H1 (cell line): ENCODE data around the gene ZNF300. TPM values are rescaled to one million over a fixed set of nuclear protein-coding genes. Genes with fewer than 3 reads are reported as not detected.

Experiments used
- CTCF ChIA-PET: fragments of 300-600 bp; sonication (Branson Sonifier 250); formaldehyde crosslinking; loops from one replicate; lab custom pipeline; 2021; ENCODE audit not compliant: partially characterized antibody; lab: Charles Lee
- POLR2A ChIA-PET: fragments of 300-600 bp; sonication (Branson Sonifier 250); formaldehyde crosslinking; loops from one replicate; lab custom pipeline; 2021; ENCODE audit warnings: inconsistent platforms; ENCODE audit not compliant: partially characterized antibody; lab: Charles Lee
- DNase-seq, 2 experiments: peaks; one replicate each; pipeline versions ENCODE4 v3.0.0 to v3.0.0-alpha.2; 2010 to 2022; ENCODE audit warnings: low spot score in 2 of 2, low read depth in 1 of 2, mixed read lengths in 1 of 2
- FAIRE-seq: peaks from 2 replicates; lab custom pipeline; 2011; peaks lifted over from hg19 to GRCh38; lab: Jason Lieb, UNC
- H2AFZ ChIP-seq: 2 replicates; pipeline ENCODE4 v1.8.1; 2012; ENCODE audit warnings: low read length, inconsistent platforms
- H2AK5ac ChIP-seq: 2 replicates; pipeline ENCODE4 v1.6.1; 2013; ENCODE audit warnings: low read depth, low read length
- H2BK120ac ChIP-seq: replicated peaks from 2 replicates; pipeline ENCODE3; 2013; ENCODE audit warnings: low read depth, low read length, inconsistent platforms
- H2BK12ac ChIP-seq: 2 replicates; pipeline ENCODE4 v1.6.1; 2013; ENCODE audit warnings: low read depth, low read length
- H2BK15ac ChIP-seq: 2 replicates; pipeline ENCODE4 v1.6.1; 2013; ENCODE audit warnings: low read length
- H2BK20ac ChIP-seq: 2 replicates; pipeline ENCODE4 v1.6.1; 2013; ENCODE audit warnings: low read length
- H2BK5ac ChIP-seq: 2 replicates; pipeline ENCODE4 v1.6.1; 2013; ENCODE audit warnings: low read depth, low read length
- H3K14ac ChIP-seq: 2 replicates; pipeline ENCODE4 v1.6.1; 2013; ENCODE audit warnings: inconsistent platforms; ENCODE audit not compliant: insufficient read length
- H3K18ac ChIP-seq: 2 replicates; pipeline ENCODE4 v1.6.1; 2013; ENCODE audit warnings: low read length; ENCODE audit errors: extremely low read depth
- H3K23ac ChIP-seq: 2 replicates; pipeline ENCODE4 v1.6.1; 2013; ENCODE audit warnings: inconsistent platforms; ENCODE audit not compliant: insufficient read length
- H3K23me2 ChIP-seq: 2 replicates; pipeline ENCODE4 v1.6.1; 2013; ENCODE audit warnings: low read depth, low read length
- H3K27ac ChIP-seq: 2 replicates; pipeline ENCODE4 v1.6.1; 2011; ENCODE audit warnings: low read depth, low read length, inconsistent platforms
- H3K27me3 ChIP-seq, 4 experiments: replicated peaks in 1 of 4; 1 replicate in 1 of 4; 2 replicates in 3 of 4; pipeline versions ENCODE4 v1.6.1 to v1.8.1; 2011 to 2013; ENCODE audit warnings: low read length in 3 of 4, mild to moderate bottlenecking in 3 of 4, inconsistent platforms in 2 of 4, mixed read lengths in 2 of 4, moderate library complexity in 1 of 4; ENCODE audit not compliant: control insufficient read depth in 3 of 4, insufficient read depth in 3 of 4; ENCODE audit errors: extremely low read depth in 1 of 4
- H3K36me3 ChIP-seq, 4 experiments: 2 replicates each; pipeline versions ENCODE4 v1.6.1 to v1.8.1; 2011 to 2013; ENCODE audit warnings: mild to moderate bottlenecking in 4 of 4, low read length in 3 of 4, moderate library complexity in 2 of 4, control low read depth in 1 of 4, inconsistent platforms in 1 of 4; ENCODE audit not compliant: insufficient read depth in 4 of 4, control insufficient read depth in 2 of 4
- H3K4ac ChIP-seq: replicated peaks from 2 replicates; pipeline ENCODE3; 2013; ENCODE audit warnings: low read length, low read depth, mixed read lengths, inconsistent platforms; ENCODE audit not compliant: insufficient read length
- H3K4me1 ChIP-seq, 4 experiments: replicated peaks in 1 of 4; 1 replicate in 1 of 4; 2 replicates in 3 of 4; pipeline versions ENCODE4 v1.6.1 to v1.8.1; 2011 to 2013; ENCODE audit warnings: low read length in 3 of 4, inconsistent platforms in 2 of 4, mixed read lengths in 1 of 4; ENCODE audit not compliant: insufficient read depth in 4 of 4, control insufficient read depth in 3 of 4
- H3K4me2 ChIP-seq, 2 experiments: 2 replicates each; pipeline versions ENCODE4 v1.6.1 to v1.8.1; 2011 to 2013; ENCODE audit warnings: low read depth in 2 of 2, low read length in 2 of 2, control low read depth in 1 of 2, inconsistent platforms in 1 of 2, mild to moderate bottlenecking in 1 of 2; ENCODE audit not compliant: insufficient read depth in 1 of 2
- H3K4me3 ChIP-seq, 4 experiments: fragments of 200-600, 300-600 bp in 1 of 4; sonication (generic), shearing (Covaris generic), sonication (Bioruptor Twin) in 1 of 4; 2 replicates each; pipeline versions ENCODE4 v1.5.1 to v1.8.1; 2011 to 2016; ENCODE audit warnings: low read length in 4 of 4, low read depth in 3 of 4, control low read depth in 2 of 4, inconsistent platforms in 2 of 4, mild to moderate bottlenecking in 2 of 4, mixed read lengths in 1 of 4, moderate library complexity in 1 of 4; ENCODE audit not compliant: insufficient read depth in 2 of 4; ENCODE audit errors: extremely low read depth in 1 of 4
- H3K56ac ChIP-seq: replicated peaks from 2 replicates; pipeline ENCODE3; 2013; ENCODE audit warnings: low read depth, mild to moderate bottlenecking, mixed read lengths, low read length, inconsistent platforms; ENCODE audit not compliant: insufficient read length
- H3K79me1 ChIP-seq: 2 replicates; pipeline ENCODE4 v1.6.1; 2013; ENCODE audit warnings: low read depth, low read length, control low read depth
- H3K79me2 ChIP-seq, 2 experiments: 2 replicates each; pipeline versions ENCODE4 v1.6.1 to v1.8.1; 2012 to 2013; ENCODE audit warnings: low read length in 2 of 2, mild to moderate bottlenecking in 2 of 2, inconsistent platforms in 1 of 2; ENCODE audit not compliant: insufficient read depth in 2 of 2, control insufficient read depth in 1 of 2
- H3K9ac ChIP-seq, 4 experiments: replicated peaks in 1 of 4; 1 replicate in 1 of 4; 2 replicates in 3 of 4; pipeline versions ENCODE4 v1.6.1 to v1.8.1; 2011 to 2013; ENCODE audit warnings: low read depth in 3 of 4, low read length in 3 of 4, control low read depth in 2 of 4, mild to moderate bottlenecking in 2 of 4, moderate library complexity in 2 of 4, inconsistent platforms in 1 of 4; ENCODE audit errors: extremely low read depth in 1 of 4
- H3K9me3 ChIP-seq, 2 experiments: 2 replicates each; pipeline versions ENCODE4 v1.6.1 to v1.8.1; 2012 to 2013; ENCODE audit warnings: mild to moderate bottlenecking in 2 of 2, moderate library complexity in 2 of 2, control low read depth in 1 of 2, inconsistent platforms in 1 of 2, low read depth in 1 of 2, low read length in 1 of 2, mixed read lengths in 1 of 2; ENCODE audit not compliant: insufficient read depth in 2 of 2
- H4K20me1 ChIP-seq, 2 experiments: replicated peaks in 1 of 2; 2 replicates each; pipeline versions ENCODE3 to v1.8.1; 2011 to 2013; ENCODE audit warnings: inconsistent platforms in 2 of 2, low read length in 2 of 2, mild to moderate bottlenecking in 1 of 2; ENCODE audit not compliant: insufficient read depth in 2 of 2, control insufficient read depth in 1 of 2
- H4K5ac ChIP-seq: 2 replicates; pipeline ENCODE4 v1.6.1; 2013; ENCODE audit warnings: low read length, low read depth, mixed read lengths, inconsistent platforms; ENCODE audit not compliant: insufficient read length
- H4K8ac ChIP-seq: 2 replicates; pipeline ENCODE4 v1.8.0; 2013; ENCODE audit warnings: mild to moderate bottlenecking, moderate library complexity, low read length, inconsistent platforms; ENCODE audit not compliant: insufficient read depth; ENCODE audit errors: extremely low read depth
- H4K91ac ChIP-seq: replicated peaks from 2 replicates; pipeline ENCODE3; 2013; ENCODE audit warnings: low read length, mixed read lengths, inconsistent platforms; ENCODE audit not compliant: insufficient read length
- CBX5 ChIP-seq: fragments of 300-800, 300-1000 bp; sonication (generic); IDR thresholded peaks from 2 replicates; pipeline ENCODE4 v1.7.1; 2016; ENCODE audit warnings: antibody characterized with exemption, low read length, low read depth
- CHD1 ChIP-seq: IDR thresholded peaks from 2 replicates; pipeline ENCODE4 v1.6.1; 2012; ENCODE audit warnings: low read depth, low read length, improper control_type of control experiment
- CTBP2 ChIP-seq: IDR thresholded peaks from 2 replicates; pipeline ENCODE4 v1.7.0; 2011; ENCODE audit warnings: borderline replicate concordance, mild to moderate bottlenecking, moderate library complexity, mixed read lengths, low read length; ENCODE audit not compliant: insufficient read depth, insufficient read length
- FOSL1 ChIP-seq: IDR thresholded peaks from 2 replicates; pipeline ENCODE4 v1.6.1; 2011; ENCODE audit warnings: mild to moderate bottlenecking, low read depth, low read length, moderate library complexity; ENCODE audit not compliant: insufficient read depth
- HDAC2 ChIP-seq, 2 experiments: fragments of 300-600 bp in 1 of 2; sonication (generic) in 1 of 2; IDR thresholded peaks; 2 replicates each; pipeline ENCODE4 v1.6.1; 2011 to 2012; ENCODE audit warnings: low read depth in 2 of 2, low read length in 2 of 2, mild to moderate bottlenecking in 2 of 2, moderate library complexity in 2 of 2, borderline replicate concordance in 1 of 2, inconsistent platforms in 1 of 2
- MAFK ChIP-seq: IDR thresholded peaks from 2 replicates; pipeline ENCODE4 v1.6.1; 2012; ENCODE audit warnings: low read depth, mild to moderate bottlenecking, improper control_type of control experiment, low read length
- NANOG ChIP-seq: IDR thresholded peaks from 2 replicates; pipeline ENCODE4 v1.6.1; 2011; ENCODE audit warnings: low read length, low read depth, mild to moderate bottlenecking, inconsistent platforms; ENCODE audit not compliant: insufficient read depth, poor library complexity, severe bottlenecking
- RXRA ChIP-seq: IDR thresholded peaks from 2 replicates; pipeline ENCODE4 v1.6.1; 2011; ENCODE audit warnings: low read depth, mild to moderate bottlenecking, low read length, moderate library complexity; ENCODE audit not compliant: insufficient read depth
- SP4 ChIP-seq: IDR thresholded peaks from 2 replicates; pipeline ENCODE4 v1.6.1; 2012; ENCODE audit warnings: low read length, inconsistent platforms
- SRF ChIP-seq: IDR thresholded peaks from 2 replicates; pipeline ENCODE4 v1.6.1; 2011; ENCODE audit warnings: mild to moderate bottlenecking, low read depth, low read length, moderate library complexity
- SUZ12 ChIP-seq: fragments of 200-600 bp; sonication (generic); IDR thresholded peaks from 2 replicates; pipeline ENCODE4 v1.6.1; 2012; ENCODE audit warnings: mild to moderate bottlenecking, inconsistent platforms, low read length, moderate library complexity, mixed read lengths
- USF2 ChIP-seq: IDR thresholded peaks from 2 replicates; pipeline ENCODE4 v1.6.1; 2011; ENCODE audit warnings: low read length, improper control_type of control experiment
- ZNF274 ChIP-seq: IDR thresholded peaks from 2 replicates; pipeline ENCODE4 v1.7.0; 2012; ENCODE audit warnings: low read length, borderline replicate concordance; ENCODE audit errors: extremely low read depth
- WGBS, 2 experiments: shearing (Covaris generic) in 1 of 2; methylation state at CpG; one replicate each; pipeline versions ENCODE4 v1.1.6 to v1.1.7; 2013 to 2015; ENCODE audit warnings: low lambda C conversion rate in 2 of 2, mixed read lengths in 2 of 2, inconsistent platforms in 1 of 2, low coverage in 1 of 2, missing lambda C conversion rate in 1 of 2; ENCODE audit not compliant: insufficient replicate concordance in 2 of 2, insufficient coverage in 1 of 2, insufficient read length in 1 of 2; ENCODE audit errors: extremely low coverage in 1 of 2, missing lambda C conversion rate in 1 of 2; 5-methylcytosine and 5-hydroxymethylcytosine counted together
- polyA plus RNA-seq, 7 experiments: library from polyadenylated mRNA; depleted of rRNA in 3 of 7; stranded (reverse) in 5 of 7; unstranded in 2 of 7; fragments of >200 nt in 5 of 7; fragments of 200-250 nt in 2 of 7; gene quantifications; 1 replicate in 5 of 7; 2 replicates in 1 of 7; 4 replicates in 1 of 7; pipeline versions ENCODE4 v1.2.1 to v1.2.3, GENCODE V29; 2011 to 2013; ENCODE audit warnings: missing spikeins in 2 of 7, mixed read lengths in 2 of 7
- total RNA-seq: library from RNA; stranded (reverse); fragmentation: NEBNext Ultra II Directional; extraction: Animal tissue kit (Norgen Biotek cat#: 25700); gene quantifications from 2 replicates; pipeline ENCODE4 v1.2.1, GENCODE V29; 2021

ZNF300 gene
- total and polyA plus RNA-seq, 2 of the 8 experiments (the other 6 are each of a cell fraction or from before 2014, with no cell fraction given), result 6.7 to 15.8 TPM

- Histone ChIP-seq H4K8ac (no peak overlapping the region), H3K79me1 (no peaks in the 10 kb centered on the region), H3K4me1 (no peaks in the 10 kb centered on the region), H3K27ac (no peak overlapping the region), H3K36me3 (no peaks in the 10 kb centered on the region; a peak in 1 of 8 replicates), H3K23me2 (no peaks in the 10 kb centered on the region; the same call in 1 of the 2 replicates), H2BK120ac (no peak overlapping the region), H2BK20ac (no peak overlapping the region), H3K18ac (no peak overlapping the region), H3K56ac (no peak overlapping the region), H4K20me1 (no peaks in the 10 kb centered on the region), H3K4me2 (no peak overlapping the region), H3K23ac (no peak overlapping the region), H3K4ac (no peak overlapping the region), H3K14ac (no peak overlapping the region), H2BK15ac (no peak overlapping the region), H2BK5ac (no peak overlapping the region), H3K27me3 (no peaks in the 10 kb centered on the region), H3K4me3 (no peak overlapping the region), H3K9ac (no peak overlapping the region), H2AK5ac (no peak overlapping the region), H4K91ac (no peak overlapping the region), H2AFZ (no peak overlapping the region), H3K9me3 (peaks cover 61 to 63% of the 10 kb centered on the region in 2 experiments), H4K5ac (no peak overlapping the region), H2BK12ac (no peak overlapping the region), H3K79me2 (no peaks in the 10 kb centered on the region)
- CTCF ChIA-PET, result no interaction called here
- DNase-seq (no peak), FAIRE-seq (no peak)
- POLR2A ChIA-PET, result no interaction called here
- WGBS, 2 experiments, result 79% methylated on average over 1 of the region's 1 CpG; no CpG with 5 or more reads in 1 of the 2 experiments
- TF ChIP-seq SUZ12 (no peak), CBX5 (no peak), FOSL1 (no peak), CTBP2 (no peak), CHD1 (no peak), RXRA (no peak), SRF (no peak), USF2 (no peak), SP4 (no peak), NANOG (no peak), MAFK (no peak), ZNF274 (no peak), HDAC2 (IDR thresholded peaks at IDR 0.05; ENCODE audit: borderline replicate concordance in 1 of 2, low read depth in 2 of 2, low read length in 2 of 2) (no peak)
Measured at GRCh38 chr5:150945486-150945885, 40.7 kb upstream of the ZNF300 start.
